ENCODE results near the gene SLIT3. TPM values are rescaled to one million over a fixed set of nuclear protein-coding genes. Genes with fewer than 3 reads are reported as not detected.

SLIT3 gene
- total and polyA plus RNA-seq, 9 of the 15 experiments (the other 6 are each of a cell fraction or from before 2014, with no cell fraction given): 0.01 to 0.04 TPM; not detected in 7

DNA sequence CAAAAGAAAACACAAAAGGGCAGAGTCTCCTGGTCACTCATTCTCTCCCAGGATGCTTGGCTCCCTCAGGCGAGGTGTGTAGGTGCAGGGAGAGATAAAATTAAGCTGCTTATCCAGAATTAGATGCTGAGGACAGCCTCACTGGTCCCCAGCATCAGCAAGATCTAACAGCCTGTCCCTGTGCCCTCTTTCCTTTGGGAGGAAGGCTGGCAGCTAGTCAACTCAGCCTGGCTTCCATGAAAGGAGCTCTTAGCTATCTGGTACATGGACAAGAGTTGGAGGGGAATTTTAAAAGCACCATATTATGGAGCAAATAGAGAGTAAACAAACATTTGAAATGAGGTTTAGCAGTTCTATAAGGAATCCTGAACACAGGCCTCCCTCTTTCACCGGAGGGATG is 523.3 kb downstream of the SLIT3 start (continued):
- no peak for TF ChIP-seq HMG20B (CRISPR knock-in tag; IDR thresholded peaks at IDR 0.05)
- TF ChIP-seq RCOR1 (IDR thresholded peaks at IDR 0.05; ENCODE audit: borderline replicate concordance in 1 of 2, low read depth in 2 of 2, low read length in 2 of 2): no peak
- TF ChIP-seq, protein P1, sequence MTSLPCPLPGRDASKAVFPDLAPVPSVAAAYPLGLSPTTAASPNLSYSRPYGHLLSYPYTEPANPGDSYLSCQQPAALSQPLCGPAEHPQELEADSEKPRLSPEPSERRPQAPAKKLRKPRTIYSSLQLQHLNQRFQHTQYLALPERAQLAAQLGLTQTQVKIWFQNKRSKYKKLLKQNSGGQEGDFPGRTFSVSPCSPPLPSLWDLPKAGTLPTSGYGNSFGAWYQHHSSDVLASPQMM (CRISPR knock-in tag; IDR thresholded peaks at IDR 0.05): no peak
- TF ChIP-seq TAF1 (IDR thresholded peaks at IDR 0.05; ENCODE audit: control insufficient read depth, extremely low read depth, insufficient read depth, low read length, severe bottlenecking): no peak
- no peak for TF ChIP-seq NBN (IDR thresholded peaks at IDR 0.05; ENCODE audit: low read depth)
- TF ChIP-seq ATF6 (CRISPR knock-in tag; IDR thresholded peaks at IDR 0.05): no peak
- no peak for TF ChIP-seq KLF1 (tag; IDR thresholded peaks at IDR 0.05)
- no peak for TF ChIP-seq RBM15 (IDR thresholded peaks at IDR 0.05; ENCODE audit: insufficient read depth, low read length)

DNA sequence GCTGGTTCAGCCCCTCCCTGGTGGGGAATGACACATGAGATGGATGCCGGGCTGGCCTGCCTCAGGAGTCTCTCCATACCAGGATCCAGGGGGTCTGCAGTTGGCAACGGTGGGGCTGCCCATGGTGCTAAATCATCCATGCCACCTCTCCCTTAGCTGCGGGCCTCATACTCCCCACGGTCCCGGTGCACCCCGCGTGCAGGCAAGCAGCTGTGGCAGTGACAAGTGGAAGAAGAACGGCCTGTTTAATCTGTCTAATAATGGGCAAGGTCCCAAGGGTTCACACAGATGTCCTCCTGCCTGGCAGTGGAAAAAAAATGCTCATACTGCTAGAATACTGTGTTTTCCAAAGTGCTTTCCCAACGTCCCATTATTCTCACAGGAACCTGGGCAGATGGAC is 524.9 kb downstream of the SLIT3 start:
- no peaks in the 10 kb centered on the region for H3K36me3 ChIP-seq (ENCODE audit: control insufficient read depth, insufficient read depth, low read length)
- no TSS peak for BruUV-seq (replicated peaks)
- WGBS (ENCODE audit: insufficient coverage, low coverage, missing lambda C conversion rate): 3% methylated on average over 9 of the region's 9 CpGs
- H3K9ac ChIP-seq (ENCODE audit: insufficient read depth in 1 of 2, low read depth in 2 of 2, low read length in 2 of 2): no peak overlapping the region
- FAIRE-seq (no peak), ATAC-seq (no peak), DNase-seq (ENCODE audit: extremely low read depth in 1 of 4, low spot score in 3 of 4) (no peak)
- H3K9me1 ChIP-seq (ENCODE audit: control insufficient read depth, insufficient read depth, low read length): no peaks in the 10 kb centered on the region
- H3K4me1 ChIP-seq (replicated peaks in 1 of 2; ENCODE audit: control insufficient read depth in 2 of 2, insufficient read depth in 2 of 2, low read length in 2 of 2): no peaks in the 10 kb centered on the region
- no peaks in the 10 kb centered on the region for H3K9me3 ChIP-seq (replicated peaks; ENCODE audit: control insufficient read depth, insufficient read depth, low read depth, low read length)
- H2AFZ ChIP-seq (ENCODE audit: low read depth, low read length): no peak overlapping the region
- no peak overlapping the region for H3K27ac ChIP-seq (ENCODE audit: extremely low read depth, low read depth, low read length)
- ChIA-PET CTCF (ENCODE audit: low intra/inter-chr PET ratio) (no interaction called here), POLR2A (no interaction called here)
- in situ Hi-C loops (cut with MboI): no loop called here
- intact Hi-C loops (cut with micrococcal nuclease): no loop called here
- H3K27me3 ChIP-seq (ENCODE audit: control insufficient read depth in 2 of 2, insufficient read depth in 2 of 2, low read length in 2 of 2): peaks cover 14 to 51% of the 10 kb centered on the region in 2 experiments; a peak in 4 of 5 replicates
- H3K79me2 ChIP-seq (ENCODE audit: control insufficient read depth, insufficient read depth, low read length): no peaks in the 10 kb centered on the region
- TF ChIP-seq SNRNP70 (optimal IDR thresholded peaks at IDR 0.05; ENCODE audit: low read depth, low read length) (no peak), XRCC3 (IDR thresholded peaks at IDR 0.05) (no peak), POLR2G (IDR thresholded peaks at IDR 0.05; ENCODE audit: low read depth, low read length) (no peak)
- TF ChIP-seq, protein P2, sequence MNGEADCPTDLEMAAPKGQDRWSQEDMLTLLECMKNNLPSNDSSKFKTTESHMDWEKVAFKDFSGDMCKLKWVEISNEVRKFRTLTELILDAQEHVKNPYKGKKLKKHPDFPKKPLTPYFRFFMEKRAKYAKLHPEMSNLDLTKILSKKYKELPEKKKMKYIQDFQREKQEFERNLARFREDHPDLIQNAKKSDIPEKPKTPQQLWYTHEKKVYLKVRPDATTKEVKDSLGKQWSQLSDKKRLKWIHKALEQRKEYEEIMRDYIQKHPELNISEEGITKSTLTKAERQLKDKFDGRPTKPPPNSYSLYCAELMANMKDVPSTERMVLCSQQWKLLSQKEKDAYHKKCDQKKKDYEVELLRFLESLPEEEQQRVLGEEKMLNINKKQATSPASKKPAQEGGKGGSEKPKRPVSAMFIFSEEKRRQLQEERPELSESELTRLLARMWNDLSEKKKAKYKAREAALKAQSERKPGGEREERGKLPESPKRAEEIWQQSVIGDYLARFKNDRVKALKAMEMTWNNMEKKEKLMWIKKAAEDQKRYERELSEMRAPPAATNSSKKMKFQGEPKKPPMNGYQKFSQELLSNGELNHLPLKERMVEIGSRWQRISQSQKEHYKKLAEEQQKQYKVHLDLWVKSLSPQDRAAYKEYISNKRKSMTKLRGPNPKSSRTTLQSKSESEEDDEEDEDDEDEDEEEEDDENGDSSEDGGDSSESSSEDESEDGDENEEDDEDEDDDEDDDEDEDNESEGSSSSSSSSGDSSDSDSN (IDR thresholded peaks at IDR 0.05; ENCODE audit: borderline replicate concordance in 1 of 2, low read depth in 2 of 2, low read length in 2 of 2): no peak
- TF ChIP-seq, protein P3, sequence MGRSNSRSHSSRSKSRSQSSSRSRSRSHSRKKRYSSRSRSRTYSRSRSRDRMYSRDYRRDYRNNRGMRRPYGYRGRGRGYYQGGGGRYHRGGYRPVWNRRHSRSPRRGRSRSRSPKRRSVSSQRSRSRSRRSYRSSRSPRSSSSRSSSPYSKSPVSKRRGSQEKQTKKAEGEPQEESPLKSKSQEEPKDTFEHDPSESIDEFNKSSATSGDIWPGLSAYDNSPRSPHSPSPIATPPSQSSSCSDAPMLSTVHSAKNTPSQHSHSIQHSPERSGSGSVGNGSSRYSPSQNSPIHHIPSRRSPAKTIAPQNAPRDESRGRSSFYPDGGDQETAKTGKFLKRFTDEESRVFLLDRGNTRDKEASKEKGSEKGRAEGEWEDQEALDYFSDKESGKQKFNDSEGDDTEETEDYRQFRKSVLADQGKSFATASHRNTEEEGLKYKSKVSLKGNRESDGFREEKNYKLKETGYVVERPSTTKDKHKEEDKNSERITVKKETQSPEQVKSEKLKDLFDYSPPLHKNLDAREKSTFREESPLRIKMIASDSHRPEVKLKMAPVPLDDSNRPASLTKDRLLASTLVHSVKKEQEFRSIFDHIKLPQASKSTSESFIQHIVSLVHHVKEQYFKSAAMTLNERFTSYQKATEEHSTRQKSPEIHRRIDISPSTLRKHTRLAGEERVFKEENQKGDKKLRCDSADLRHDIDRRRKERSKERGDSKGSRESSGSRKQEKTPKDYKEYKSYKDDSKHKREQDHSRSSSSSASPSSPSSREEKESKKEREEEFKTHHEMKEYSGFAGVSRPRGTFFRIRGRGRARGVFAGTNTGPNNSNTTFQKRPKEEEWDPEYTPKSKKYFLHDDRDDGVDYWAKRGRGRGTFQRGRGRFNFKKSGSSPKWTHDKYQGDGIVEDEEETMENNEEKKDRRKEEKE (IDR thresholded peaks at IDR 0.05; ENCODE audit: borderline replicate concordance in 1 of 2, control insufficient read depth in 1 of 2, low read depth in 2 of 2, low read length in 1 of 2): no peak
- H4K20me1 ChIP-seq (replicated peaks; ENCODE audit: control insufficient read depth, insufficient read depth, low read length): no peaks in the 10 kb centered on the region
- no peak overlapping the region for H3K4me3 ChIP-seq
- H3K4me2 ChIP-seq (ENCODE audit: insufficient read depth, low read length): no peak overlapping the region
